GM12801 (cell line): ENCODE results near the gene STRN4.

ENCODE experiments used
- TF ChIP-seq, protein P1 (sequence below): IDR thresholded peaks from one replicate; pipeline ENCODE4 v1.5.1; 2011; ENCODE audit warnings: control low read depth; ENCODE audit not compliant: insufficient read length; ENCODE audit errors: extremely low read depth

STRN4 gene

GRCh38 chr19:46691948-46692347 lies 54.3 kb downstream of the STRN4 start:
- TF ChIP-seq, protein P1, sequence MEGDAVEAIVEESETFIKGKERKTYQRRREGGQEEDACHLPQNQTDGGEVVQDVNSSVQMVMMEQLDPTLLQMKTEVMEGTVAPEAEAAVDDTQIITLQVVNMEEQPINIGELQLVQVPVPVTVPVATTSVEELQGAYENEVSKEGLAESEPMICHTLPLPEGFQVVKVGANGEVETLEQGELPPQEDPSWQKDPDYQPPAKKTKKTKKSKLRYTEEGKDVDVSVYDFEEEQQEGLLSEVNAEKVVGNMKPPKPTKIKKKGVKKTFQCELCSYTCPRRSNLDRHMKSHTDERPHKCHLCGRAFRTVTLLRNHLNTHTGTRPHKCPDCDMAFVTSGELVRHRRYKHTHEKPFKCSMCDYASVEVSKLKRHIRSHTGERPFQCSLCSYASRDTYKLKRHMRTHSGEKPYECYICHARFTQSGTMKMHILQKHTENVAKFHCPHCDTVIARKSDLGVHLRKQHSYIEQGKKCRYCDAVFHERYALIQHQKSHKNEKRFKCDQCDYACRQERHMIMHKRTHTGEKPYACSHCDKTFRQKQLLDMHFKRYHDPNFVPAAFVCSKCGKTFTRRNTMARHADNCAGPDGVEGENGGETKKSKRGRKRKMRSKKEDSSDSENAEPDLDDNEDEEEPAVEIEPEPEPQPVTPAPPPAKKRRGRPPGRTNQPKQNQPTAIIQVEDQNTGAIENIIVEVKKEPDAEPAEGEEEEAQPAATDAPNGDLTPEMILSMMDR: no peak

DNA sequence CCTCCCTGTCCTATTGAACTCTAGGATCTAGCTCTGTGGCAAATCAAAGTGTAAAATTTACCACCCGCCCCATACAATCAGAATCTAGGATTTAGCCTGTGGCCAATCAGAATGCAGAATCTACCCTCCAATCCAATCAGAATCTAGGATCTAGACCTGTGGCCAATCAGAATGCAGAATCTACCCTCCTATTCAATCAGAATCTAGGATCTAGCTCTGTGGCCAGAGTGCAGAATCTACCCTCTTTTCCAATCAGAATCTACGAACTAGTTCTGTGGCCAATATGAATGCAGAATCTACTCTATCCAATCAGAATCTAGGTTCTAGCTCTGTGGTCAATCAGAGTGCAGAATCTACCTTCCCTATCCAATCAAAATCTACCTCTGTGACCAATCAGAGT lies 55.1 kb downstream of the STRN4 start:
- TF ChIP-seq, protein P1: no peak

GRCh38 chr19:46689358-46689757 lies 56.9 kb downstream of the STRN4 start:
- TF ChIP-seq, protein P1: no peak

- TF ChIP-seq, protein P1: no peak
These were observed 58.7 kb downstream of the STRN4 start for GRCh38 chr19:46687438-46688145.

GRCh38 chr19:46685189-46685588 lies 61.1 kb downstream of the STRN4 start:
- TF ChIP-seq, protein P1: no peak

- TF ChIP-seq, protein P1: no peak
These were observed 68.0 kb downstream of the STRN4 start for GRCh38 chr19:46678110-46678732.

GRCh38 chr19:46674416-46675178 lies 71.7 kb downstream of the STRN4 start:
- TF ChIP-seq, protein P1: no peak
